HG03139 (cell line): ENCODE data around the gene ROCK1.
"Not testable (repeated sequence)": the region's sequence is repeated elsewhere in the genome, so short reads cannot be mapped to it uniquely, and the experiment has no call there.

Experiments used
- ATAC-seq: cut with Tn5 transposase; IDR thresholded peaks from one replicate; pipeline ENCODE4 v1.9.1; 2021; ENCODE audit not compliant: unreplicated experiment

The ROCK1 gene

GRCh38 chr18:21056545-21056944, 55.1 kb downstream of the ROCK1 start:
- no peak for ATAC-seq

- no peak for ATAC-seq
These were observed 57.3 kb downstream of the ROCK1 start for GRCh38 chr18:21054252-21054821.

- no peak for ATAC-seq
These were observed 58.5 kb downstream of the ROCK1 start for GRCh38 chr18:21053127-21053526.

GRCh38 chr18:21052385-21052784, 59.2 kb downstream of the ROCK1 start:
- no peak for ATAC-seq

GRCh38 chr18:21051620-21052019, 60.0 kb downstream of the ROCK1 start:
- no peak for ATAC-seq

GRCh38 chr18:21049306-21049705, 62.3 kb downstream of the ROCK1 start:
- no peak for ATAC-seq

- no peak for ATAC-seq
These were observed 64.5 kb downstream of the ROCK1 start for GRCh38 chr18:21047126-21047525.

GRCh38 chr18:21040466-21040865, 71.1 kb downstream of the ROCK1 start:
- ATAC-seq = no peak

GRCh38 chr18:21038201-21038600, 73.4 kb downstream of the ROCK1 start:
- no peak for ATAC-seq

GRCh38 chr18:21031845-21032244, 79.8 kb downstream of the ROCK1 start:
- no peak for ATAC-seq

GRCh38 chr18:21018257-21018656, 93.4 kb downstream of the ROCK1 start:
- not testable (repeated sequence) for ATAC-seq

- no peak for ATAC-seq
These were observed 99.3 kb downstream of the ROCK1 start for GRCh38 chr18:21012308-21012707.

GRCh38 chr18:21004726-21005125, 106.9 kb downstream of the ROCK1 start:
- no peak for ATAC-seq

- no peak for ATAC-seq
These were observed 110.9 kb downstream of the ROCK1 start for GRCh38 chr18:21000667-21001066.

GRCh38 chr18:20997371-20997770, 114.2 kb downstream of the ROCK1 start:
- no peak for ATAC-seq

GRCh38 chr18:20996418-20996817, 115.2 kb downstream of the ROCK1 start:
- ATAC-seq = no peak

- ATAC-seq = no peak
These were observed 122.9 kb downstream of the ROCK1 start for GRCh38 chr18:20988726-20989125.

GRCh38 chr18:20975077-20975476, 136.5 kb downstream of the ROCK1 start:
- ATAC-seq = no peak

GRCh38 chr18:20971886-20972267, 139.7 kb downstream of the ROCK1 start:
- ATAC-seq = no peak

GRCh38 chr18:20966795-20967194, 144.8 kb downstream of the ROCK1 start:
- ATAC-seq = no peak

GRCh38 chr18:20963027-20963426, 148.6 kb downstream of the ROCK1 start:
- no peak for ATAC-seq

- no peak for ATAC-seq
These were observed 150.9 kb downstream of the ROCK1 start for GRCh38 chr18:20960735-20961134.

- not testable (repeated sequence) for ATAC-seq
These were observed 160.8 kb downstream of the ROCK1 start for GRCh38 chr18:20950827-20951226.
